Measurements from ENCODE around the gene FYCO1. TPM values are rescaled to one million over a fixed set of nuclear protein-coding genes. Genes with fewer than 3 reads are reported as not detected.

The FYCO1 gene
- total RNA-seq, 2 donors from 2014 or later: 23.5 to 32.8 TPM

GRCh38 chr3:45987368-45988291 is 8.0 kb downstream of the FYCO1 start:
- intact Hi-C loops (cut with DNase I, micrococcal nuclease): no loop called here
- ATAC-seq (no peak), DNase-seq (no peak)

GRCh38 chr3:45986303-45986982 is 9.2 kb downstream of the FYCO1 start:
- intact Hi-C loops (cut with DNase I, micrococcal nuclease): no loop called here
- ATAC-seq (peak; percentile 92), DNase-seq (peak; percentile 41 to 66)

- intact Hi-C loops (cut with DNase I, micrococcal nuclease): no loop called here
- DNase-seq: no peak
- ATAC-seq: no peak
Measured at GRCh38 chr3:45985532-45986302, 9.9 kb downstream of the FYCO1 start.

- ATAC-seq (peak; percentile 19), DNase-seq (no peak)
- intact Hi-C loops (cut with DNase I, micrococcal nuclease): no loop called here
Measured at GRCh38 chr3:45984331-45985312, 11.0 kb downstream of the FYCO1 start.

GRCh38 chr3:45983770-45984169 is 11.9 kb downstream of the FYCO1 start:
- ATAC-seq (no peak), DNase-seq (no peak)

GRCh38 chr3:45981346-45982074 is 14.1 kb downstream of the FYCO1 start:
- DNase-seq (no peak), ATAC-seq (no peak)
- intact Hi-C loops (cut with DNase I, micrococcal nuclease): no loop called here

More at GRCh38 chr3:45983770-45984169, 11.9 kb downstream of the FYCO1 start:
- intact Hi-C loops (cut with DNase I, micrococcal nuclease): no loop called here

GRCh38 chr3:45980819-45981218 is 14.8 kb downstream of the FYCO1 start:
- ATAC-seq: no peak
- intact Hi-C loops (cut with DNase I, micrococcal nuclease): no loop called here
- DNase-seq: no peak

GRCh38 chr3:45980229-45980813 is 15.3 kb downstream of the FYCO1 start:
- no peak for DNase-seq
- ATAC-seq: no peak
- intact Hi-C loops (cut with DNase I, micrococcal nuclease): no loop called here

GRCh38 chr3:45979378-45979777 is 16.2 kb downstream of the FYCO1 start:
- intact Hi-C loops (cut with DNase I, micrococcal nuclease): no loop called here
- no peak for DNase-seq
- ATAC-seq: peak; percentile 85

GRCh38 chr3:45978006-45978761 is 17.4 kb downstream of the FYCO1 start:
- DNase-seq (peak; percentile 90), ATAC-seq (peak; percentile 80)
- intact Hi-C loops (cut with DNase I, micrococcal nuclease): no loop called here

- no peak for DNase-seq
- intact Hi-C loops (cut with DNase I, micrococcal nuclease): no loop called here
- peak; percentile 4 for ATAC-seq
Measured at GRCh38 chr3:45976191-45977091, 19.2 kb downstream of the FYCO1 start.

GRCh38 chr3:45975686-45976085 is 19.9 kb downstream of the FYCO1 start:
- intact Hi-C loops (cut with DNase I, micrococcal nuclease): no loop called here
- DNase-seq (no peak), ATAC-seq (peak; percentile 31)

- ATAC-seq (no peak), DNase-seq (no peak)
- intact Hi-C loops (cut with DNase I, micrococcal nuclease): no loop called here
Measured at GRCh38 chr3:45974686-45975085, 20.9 kb downstream of the FYCO1 start.

- intact Hi-C loops (cut with DNase I, micrococcal nuclease): no loop called here
- ATAC-seq: peak; percentile 21
- no peak for DNase-seq
Measured at GRCh38 chr3:45972534-45973402, 22.9 kb downstream of the FYCO1 start.

- DNase-seq (no peak), ATAC-seq (no peak)
- intact Hi-C loops (cut with DNase I, micrococcal nuclease): no loop called here
Measured at GRCh38 chr3:45969953-45970352, 25.7 kb downstream of the FYCO1 start.

All from left colon (tissue), 2 donors.